Neuronal stem cell (in vitro differentiated cells): ENCODE results near the gene IQGAP1.
"Not testable (repeated sequence)": the region's sequence is repeated elsewhere in the genome, so short reads cannot be mapped to it uniquely, and the experiment has no call there.

ENCODE experiments used
- DNase-seq: peaks from one replicate; pipeline ENCODE4 v3.0.0-alpha.2; 2013; ENCODE audit warnings: low spot score
- H2AFZ ChIP-seq: one replicate; pipeline ENCODE4 v1.6.1; 2013; ENCODE audit warnings: mild to moderate bottlenecking, low read length, inconsistent platforms
- H2AK5ac ChIP-seq: 2 replicates; pipeline ENCODE4 v1.6.1; 2013; ENCODE audit warnings: low read depth, mild to moderate bottlenecking, inconsistent platforms, low read length, moderate library complexity, mixed read lengths
- H2BK120ac ChIP-seq: 2 replicates; pipeline ENCODE4 v1.6.1; 2013; ENCODE audit warnings: low read depth, mild to moderate bottlenecking, inconsistent platforms, low read length, moderate library complexity, mixed read lengths
- H2BK12ac ChIP-seq: one replicate; pipeline ENCODE4 v1.6.1; 2013; ENCODE audit warnings: low read length, inconsistent platforms
- H2BK15ac ChIP-seq: 2 replicates; pipeline ENCODE4 v1.6.1; 2013; ENCODE audit warnings: mild to moderate bottlenecking, low read length, inconsistent platforms, mixed read lengths
- H2BK5ac ChIP-seq: one replicate; pipeline ENCODE4 v1.6.1; 2013; ENCODE audit warnings: inconsistent platforms, mild to moderate bottlenecking, low read length, moderate library complexity
- H3K14ac ChIP-seq: one replicate; pipeline ENCODE4 v1.6.1; 2013; ENCODE audit warnings: low read length, inconsistent platforms
- H3K18ac ChIP-seq: 2 replicates; pipeline ENCODE4 v1.6.1; 2013; ENCODE audit warnings: low read length, inconsistent platforms
- H3K23ac ChIP-seq: 2 replicates; pipeline ENCODE4 v1.6.1; 2013; ENCODE audit warnings: low read depth, mild to moderate bottlenecking, mixed read lengths, low read length, inconsistent platforms; ENCODE audit not compliant: poor library complexity
- H3K27ac ChIP-seq: replicated peaks from 3 replicates; pipeline ENCODE4 v1.5.1; 2013; ENCODE audit warnings: low read length, inconsistent platforms
- H3K27me3 ChIP-seq, 3 experiments: 2 replicates each; pipeline ENCODE4 v1.6.1; 2013; ENCODE audit warnings: low read length in 3 of 3, mild to moderate bottlenecking in 2 of 3, inconsistent platforms in 1 of 3, low read depth in 1 of 3, mixed read lengths in 1 of 3, moderate library complexity in 1 of 3; ENCODE audit not compliant: control insufficient read depth in 3 of 3, insufficient read depth in 3 of 3
- H3K36me3 ChIP-seq, 2 donors: replicated peaks in 1 of 2; 2 replicates each; pipeline ENCODE4 v1.6.1; 2013; ENCODE audit warnings: low read length in 2 of 2; ENCODE audit not compliant: control insufficient read depth in 2 of 2, insufficient read depth in 2 of 2
- H3K4ac ChIP-seq: 2 replicates; pipeline ENCODE4 v1.6.1; 2013; ENCODE audit warnings: inconsistent platforms, mild to moderate bottlenecking, low read length, moderate library complexity
- H3K4me1 ChIP-seq, 2 donors: 1 replicate in 1 of 2; 2 replicates in 1 of 2; pipeline ENCODE4 v1.6.1; 2013; ENCODE audit warnings: low read length in 2 of 2, low read depth in 1 of 2; ENCODE audit not compliant: control insufficient read depth in 2 of 2, insufficient read depth in 1 of 2
- H3K4me2 ChIP-seq: one replicate; pipeline ENCODE4 v1.6.1; 2013; ENCODE audit warnings: mild to moderate bottlenecking, low read length, inconsistent platforms; ENCODE audit not compliant: insufficient read depth, poor library complexity, severe bottlenecking
- H3K4me3 ChIP-seq, 2 donors: 2 replicates each; pipeline ENCODE4 v1.5.1; 2013; ENCODE audit warnings: low read length in 2 of 2, mild to moderate bottlenecking in 2 of 2, inconsistent platforms in 1 of 2, moderate library complexity in 1 of 2
- H3K79me1 ChIP-seq: one replicate; pipeline ENCODE4 v1.6.1; 2013; ENCODE audit warnings: low read depth, mild to moderate bottlenecking, inconsistent platforms, low read length, moderate library complexity
- H3K9ac ChIP-seq: one replicate; pipeline ENCODE4 v1.6.1; 2013; ENCODE audit warnings: mild to moderate bottlenecking, low read depth, low read length, inconsistent platforms; ENCODE audit not compliant: poor library complexity
- H3K9me3 ChIP-seq, 2 donors: replicated peaks in 1 of 2; 2 replicates each; pipeline versions ENCODE3 to v1.6.1; 2013; ENCODE audit warnings: low read length in 2 of 2, mild to moderate bottlenecking in 2 of 2, inconsistent platforms in 1 of 2, low read depth in 1 of 2, mixed read lengths in 1 of 2, moderate library complexity in 1 of 2; ENCODE audit not compliant: control insufficient read depth in 2 of 2, insufficient read depth in 1 of 2
- H4K8ac ChIP-seq: one replicate; pipeline ENCODE4 v1.6.1; 2013; ENCODE audit warnings: low read depth, mild to moderate bottlenecking, inconsistent platforms, low read length, moderate library complexity
- H4K91ac ChIP-seq: one replicate; pipeline ENCODE4 v1.6.1; 2013; ENCODE audit warnings: low read length, low read depth, mild to moderate bottlenecking, inconsistent platforms; ENCODE audit not compliant: poor library complexity
- WGBS, 2 donors: extraction: QIAGEN DNeasy Blood & Tissue Kit; methylation state at CpG; one replicate each; pipeline ENCODE4 v1.1.7; 2013; ENCODE audit warnings: missing lambda C conversion rate in 2 of 2, mixed read lengths in 1 of 2; ENCODE audit not compliant: insufficient read length in 2 of 2, insufficient replicate concordance in 1 of 2; ENCODE audit errors: extremely low coverage in 2 of 2; 5-methylcytosine and 5-hydroxymethylcytosine counted together

The IQGAP1 gene

DNA sequence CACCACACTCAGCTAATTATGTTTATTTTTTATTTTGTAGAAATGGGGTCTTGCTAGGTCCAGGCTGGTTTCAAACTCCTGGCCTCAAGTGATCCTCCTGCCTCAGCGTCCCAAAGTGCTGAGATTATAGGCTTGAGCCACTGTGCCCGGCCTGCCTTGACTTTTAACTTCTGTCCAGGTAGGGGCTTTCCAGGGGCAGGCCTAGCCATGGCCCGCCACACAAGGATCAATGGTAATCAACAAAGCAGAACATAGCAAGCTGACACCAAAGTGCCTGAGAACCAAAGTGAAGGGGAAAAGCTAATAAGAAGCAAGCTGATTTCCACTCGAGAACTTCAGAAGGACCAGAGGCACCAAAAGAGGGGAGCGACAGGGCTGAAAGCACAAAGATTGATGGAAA, 132.3 kb downstream of the IQGAP1 start:
- Histone ChIP-seq H3K18ac (no peak overlapping the region), H3K27ac (no peak overlapping the region), H3K23ac (no peak overlapping the region), H2BK5ac (no peak overlapping the region), H2AFZ (peak overlapping the region; percentile 57), H3K4ac (no peak overlapping the region), H3K4me2 (no peak overlapping the region), H4K91ac (no peak overlapping the region), H2BK120ac (no peak overlapping the region), H2AK5ac (no peak overlapping the region), H3K79me1 (no peaks in the 10 kb centered on the region), H3K36me3 (no peaks in the 10 kb centered on the region), H3K4me1 (no peaks in the 10 kb centered on the region), H2BK15ac (no peak overlapping the region), H3K14ac (no peak overlapping the region), H4K8ac (no peak overlapping the region), H3K27me3 (no peaks in the 10 kb centered on the region), H3K4me3 (no peak overlapping the region), H3K9me3 (no peaks in the 10 kb centered on the region), H2BK12ac (no peak overlapping the region), H3K9ac (no peak overlapping the region)
- no CpG with 5 or more reads among the region's 5 CpGs for WGBS, 2 donors
- no peak for DNase-seq

DNA sequence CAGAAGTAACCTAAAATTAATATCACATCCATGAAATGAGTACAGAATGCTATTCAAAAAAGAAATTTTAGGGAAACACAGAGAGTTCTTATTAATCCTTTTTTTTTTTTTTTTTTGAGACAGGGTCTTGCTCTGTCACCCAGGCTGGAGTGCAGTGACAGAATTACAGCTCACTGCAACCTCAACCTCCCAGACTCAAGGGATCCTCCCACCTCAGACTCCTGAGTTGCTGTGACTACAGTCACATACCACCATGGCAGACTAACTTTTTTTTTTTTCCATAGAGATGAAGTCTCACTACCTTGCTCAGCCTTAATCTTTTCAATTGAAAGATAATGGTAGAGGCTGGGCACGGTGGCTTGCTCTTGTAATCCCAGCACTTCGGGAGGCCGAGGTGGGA, 135.3 kb downstream of the IQGAP1 start:
- Histone ChIP-seq H3K14ac (no peak overlapping the region), H4K91ac (no peak overlapping the region), H2BK5ac (no peak overlapping the region), H2AK5ac (no peak overlapping the region), H2BK120ac (no peak overlapping the region), H3K4me1 (no peaks in the 10 kb centered on the region), H3K27me3 (no peaks in the 10 kb centered on the region), H4K8ac (no peak overlapping the region), H3K18ac (no peak overlapping the region), H3K4ac (no peak overlapping the region), H3K79me1 (no peaks in the 10 kb centered on the region), H3K9ac (no peak overlapping the region), H2AFZ (no peak overlapping the region), H3K9me3 (no peaks in the 10 kb centered on the region), H2BK15ac (no peak overlapping the region), H3K36me3 (no peaks in the 10 kb centered on the region), H2BK12ac (no peak overlapping the region), H3K4me2 (no peak overlapping the region), H3K27ac (no peak overlapping the region), H3K23ac (no peak overlapping the region), H3K4me3 (no peak overlapping the region)
- no CpG with 5 or more reads among the region's 3 CpGs for WGBS, 2 donors
- DNase-seq: no peak

DNA sequence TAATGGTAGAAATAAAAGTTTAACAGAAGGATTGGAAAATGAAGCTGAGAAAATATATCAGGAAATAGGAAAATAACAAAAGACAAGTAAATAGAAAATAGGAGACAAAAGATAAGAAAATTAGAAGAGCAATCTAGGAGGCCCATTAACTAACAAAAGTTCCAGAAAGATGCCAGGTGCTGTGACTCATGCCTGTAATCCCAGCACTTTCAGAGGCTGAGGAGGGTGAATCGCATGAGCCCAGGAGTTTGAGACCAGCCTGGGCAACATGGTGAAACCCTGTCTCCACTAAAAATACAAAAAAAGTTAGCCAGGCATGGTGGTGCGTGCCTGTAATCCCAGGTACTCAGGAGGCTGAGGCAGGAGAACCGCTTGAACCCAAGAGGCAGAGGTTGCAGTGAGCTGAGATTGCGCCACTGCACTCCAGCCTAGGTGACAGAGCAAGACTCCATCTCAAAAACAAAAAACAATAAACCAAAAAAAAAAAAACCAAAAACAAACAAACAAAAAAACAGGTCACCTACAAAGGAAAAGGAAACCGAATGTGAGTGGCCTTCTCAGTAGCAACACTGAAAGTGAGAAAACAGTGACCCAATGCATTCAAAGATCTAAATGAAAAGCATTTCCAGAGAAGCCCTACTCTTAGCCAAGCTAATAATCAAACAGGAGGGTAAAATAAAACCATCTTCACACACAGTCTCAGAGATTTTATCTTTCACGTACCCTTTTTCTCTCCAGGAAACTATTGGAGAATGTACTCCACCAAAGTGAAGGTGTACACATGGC, 136.2 kb downstream of the IQGAP1 start:
- not testable (repeated sequence) for H3K36me3 ChIP-seq, H4K91ac ChIP-seq, H3K9ac ChIP-seq, H3K27ac ChIP-seq, H3K79me1 ChIP-seq, H3K14ac ChIP-seq, H2BK120ac ChIP-seq, H2BK15ac ChIP-seq, H3K18ac ChIP-seq, H2AK5ac ChIP-seq, H2BK12ac ChIP-seq, H3K4ac ChIP-seq, H3K23ac ChIP-seq, DNase-seq, H3K4me2 ChIP-seq, H3K27me3 ChIP-seq, H4K8ac ChIP-seq, H3K9me3 ChIP-seq, H3K4me1 ChIP-seq, H2BK5ac ChIP-seq, H2AFZ ChIP-seq, H3K4me3 ChIP-seq
- no CpG with 5 or more reads among the region's 6 CpGs for WGBS, 2 donors

DNA sequence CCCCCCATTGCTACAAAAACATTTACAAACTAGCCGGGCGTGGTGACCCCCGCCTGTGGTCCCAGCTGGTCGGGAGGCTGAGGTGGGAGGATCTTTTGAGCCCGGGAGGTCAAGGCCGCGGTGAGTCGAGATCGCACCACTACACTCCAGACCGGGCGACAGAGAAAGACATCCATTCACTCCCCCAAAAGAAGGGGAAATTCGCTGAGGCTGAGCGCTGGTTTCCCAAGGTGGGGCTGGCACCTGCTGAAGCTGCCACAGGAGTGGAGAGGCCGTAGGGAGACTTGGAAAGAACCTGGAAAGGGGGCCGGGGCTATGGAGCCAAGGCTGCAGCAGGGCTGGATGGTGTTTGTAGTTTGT, 140.9 kb downstream of the IQGAP1 start:
- H3K9me3 ChIP-seq: no peaks in the 10 kb centered on the region
- H3K18ac ChIP-seq: no peak overlapping the region
- H3K4me1 ChIP-seq: peaks cover 0 to 3% of the 10 kb centered on the region in 2 donors
- H3K27me3 ChIP-seq: peaks cover 0 to 23% (median 6%) of the 10 kb centered on the region in 3 experiments
- H3K9ac ChIP-seq: no peak overlapping the region
- no peak overlapping the region for H2BK12ac ChIP-seq
- H3K23ac ChIP-seq: no peak overlapping the region
- H2AFZ ChIP-seq: peak overlapping the region; percentile 100
- H2BK15ac ChIP-seq: no peak overlapping the region
- no peak overlapping the region for H4K8ac ChIP-seq
- H3K4ac ChIP-seq: no peak overlapping the region
- H2BK120ac ChIP-seq: peak overlapping the region; percentile 81
- no peak overlapping the region for H3K27ac ChIP-seq
- no peak for DNase-seq
- no peak overlapping the region for H2BK5ac ChIP-seq
- H3K4me2 ChIP-seq: peak overlapping the region; percentile 94
- H3K14ac ChIP-seq: no peak overlapping the region
- peak overlapping the region; percentile 58 to 99 for H3K4me3 ChIP-seq
- WGBS, 2 donors: no CpG with 5 or more reads among the region's 15 CpGs
- H3K36me3 ChIP-seq: no peaks in the 10 kb centered on the region
- H2AK5ac ChIP-seq: no peak overlapping the region
- H4K91ac ChIP-seq: no peak overlapping the region
- H3K79me1 ChIP-seq: no peaks in the 10 kb centered on the region
